Hair follicle dermal papilla cell (primary cell): ENCODE results near the gene ZNF32. TPM values are rescaled to one million over a fixed set of nuclear protein-coding genes. Genes with fewer than 3 reads are reported as not detected.

Source experiments
- total RNA-seq: library from RNA; depleted of rRNA; stranded (reverse); fragments of >200 nt; gene quantifications from 2 replicates; pipeline ENCODE4 v1.2.3, GENCODE V29; 2012

The ZNF32 gene
- total RNA-seq = 33.3 and 33.9 TPM in 2 replicates

DNA sequence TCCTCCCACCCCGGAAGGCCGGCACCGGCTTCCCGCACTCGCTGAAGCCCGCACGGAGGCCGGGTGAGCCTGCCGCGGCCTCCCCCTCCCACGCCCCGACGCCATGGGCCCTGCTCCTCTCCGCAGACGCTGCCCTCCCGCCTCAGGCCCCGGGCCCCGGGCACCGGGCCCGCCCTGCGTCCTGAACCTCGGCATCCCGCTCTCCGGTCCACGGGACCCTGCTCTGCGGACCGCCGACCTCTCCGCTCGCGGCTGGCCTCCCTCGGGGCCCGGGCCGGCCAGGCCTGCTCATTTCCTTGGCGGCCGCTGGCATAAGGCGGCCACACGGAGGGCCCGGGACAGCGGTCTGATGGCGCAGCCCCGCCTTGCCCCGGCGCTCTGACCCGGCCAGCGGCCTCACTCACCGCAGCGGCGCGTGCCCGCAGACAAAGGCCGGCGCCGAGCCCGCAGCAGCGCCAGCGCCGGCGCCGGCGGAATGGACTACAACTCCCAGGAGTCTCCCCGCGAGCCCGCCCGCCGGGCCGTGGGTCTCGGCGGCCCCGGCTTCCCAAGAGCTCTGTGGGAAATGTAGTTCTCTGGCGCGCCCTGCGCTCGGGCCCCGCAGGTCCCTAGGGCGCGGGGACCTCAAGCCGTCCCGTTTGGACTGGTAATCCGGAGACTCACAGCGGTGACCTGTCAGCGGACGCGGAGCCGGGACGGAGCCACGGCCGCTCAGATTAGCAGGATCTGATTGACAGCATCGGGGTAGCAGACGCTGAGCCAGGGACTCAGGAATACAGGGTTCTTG, at the start of gene ZNF32:
Gene ZNF32 (minus strand): TSS at position 484 of the 787 bp plus-strand sequence. CDS start 2,748 bp downstream, outside the sequence.

DNA sequence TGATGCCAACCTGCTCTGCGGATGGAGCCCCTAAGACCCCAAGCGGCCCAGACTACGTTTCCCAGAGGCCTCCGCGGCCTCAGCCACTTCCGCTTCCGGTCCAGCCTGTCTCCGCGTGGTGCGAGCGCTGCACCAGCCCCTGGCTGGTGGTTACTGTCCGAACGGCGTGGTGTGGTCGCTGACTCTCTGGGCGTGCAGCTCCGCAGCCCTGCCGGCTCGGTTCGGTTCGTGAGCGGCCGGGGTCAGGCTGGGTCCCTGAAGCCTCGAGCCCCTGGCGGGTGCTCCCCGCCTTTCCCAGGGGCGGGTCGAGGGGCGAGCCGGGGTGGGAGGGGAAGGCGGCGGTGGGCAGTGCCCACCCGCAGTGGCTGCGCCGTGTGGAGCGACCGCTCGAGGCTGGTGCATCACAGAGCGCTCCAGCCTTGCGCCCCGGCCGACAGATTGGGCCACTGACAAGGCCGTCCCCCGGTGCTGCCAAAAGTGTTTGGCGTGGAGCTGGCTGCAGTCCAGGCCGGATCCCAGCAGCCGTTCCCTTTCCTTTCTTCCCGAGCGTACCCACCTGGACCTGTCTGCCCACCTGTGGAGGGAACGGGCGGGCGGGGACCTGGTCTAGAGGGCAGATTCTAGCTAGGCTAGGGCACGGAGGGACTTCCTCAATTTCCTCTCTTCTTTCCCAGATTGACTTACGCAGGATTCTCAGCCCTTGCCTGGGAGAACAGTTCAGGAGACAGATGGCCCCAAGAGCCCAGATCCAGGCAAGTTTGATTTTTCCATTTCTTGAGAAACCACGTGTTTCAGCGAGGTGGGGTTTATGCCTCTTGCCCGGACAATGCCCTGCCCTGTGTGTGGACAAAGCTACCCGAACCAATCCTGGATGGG, 42.1 kb downstream of the ZNF32 start, which contains the start of gene ZNF485:
Gene ZNF485 (plus strand): TSS at position 116 of the 876 bp plus-strand sequence. CDS start 613 bp downstream, at position 729.

Other genes with a start within 250 kb of the ZNF32 start
- gene HNRNPF, start 239.7 kb downstream of the ZNF32 start, total RNA-seq = 187 and 200 TPM in 2 replicates
- 5.6 and 6.8 TPM in 2 replicates for gene ZNF487, start 211.8 kb downstream of the ZNF32 start, total RNA-seq
- 7.8 and 8.9 TPM in 2 replicates for gene ZNF239, start 74.3 kb downstream of the ZNF32 start, total RNA-seq
- 1.9 and 2.6 TPM in 2 replicates for gene ZNF485, start 42.4 kb downstream of the ZNF32 start, total RNA-seq